NCI-H774 (cell line): ENCODE measurements around the gene LAMB4.

Experiments used
- DNase-seq: peaks from one replicate; lab custom pipeline; 2025; lab: John Stamatoyannopoulos, UW

The LAMB4 gene

GRCh38 chr7:108079648-108080591 lies 50.2 kb downstream of the LAMB4 start:
- DNase-seq: no peak

GRCh38 chr7:108079276-108079647 lies 50.9 kb downstream of the LAMB4 start:
- no peak for DNase-seq

GRCh38 chr7:108078691-108079090 lies 51.5 kb downstream of the LAMB4 start:
- no peak for DNase-seq

- DNase-seq: no peak
Measured at GRCh38 chr7:108078211-108078673, 51.9 kb downstream of the LAMB4 start.

- no peak for DNase-seq
Measured at GRCh38 chr7:108077709-108078108, 52.5 kb downstream of the LAMB4 start.

DNA sequence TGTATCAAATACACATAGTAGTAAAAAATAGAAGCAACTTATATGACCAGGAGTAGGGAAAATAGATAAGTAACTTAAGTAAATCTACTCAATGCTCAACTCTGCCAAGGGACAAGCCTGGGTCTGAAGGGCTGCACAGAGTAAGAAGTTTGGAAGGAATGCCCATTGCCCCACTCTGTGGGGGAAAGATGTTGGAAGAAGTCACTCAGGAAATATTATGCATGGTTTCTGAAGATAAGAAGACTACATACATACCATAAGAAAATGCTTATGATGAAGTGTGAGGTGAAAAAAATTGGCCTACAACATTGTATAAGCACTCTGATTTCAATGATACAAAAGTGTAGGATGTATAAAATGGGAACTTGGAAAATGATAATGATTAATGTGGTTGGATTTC lies 54.0 kb downstream of the LAMB4 start:
- DNase-seq: no peak

- DNase-seq: no peak
Measured at GRCh38 chr7:108073305-108074070, 56.7 kb downstream of the LAMB4 start.

DNA sequence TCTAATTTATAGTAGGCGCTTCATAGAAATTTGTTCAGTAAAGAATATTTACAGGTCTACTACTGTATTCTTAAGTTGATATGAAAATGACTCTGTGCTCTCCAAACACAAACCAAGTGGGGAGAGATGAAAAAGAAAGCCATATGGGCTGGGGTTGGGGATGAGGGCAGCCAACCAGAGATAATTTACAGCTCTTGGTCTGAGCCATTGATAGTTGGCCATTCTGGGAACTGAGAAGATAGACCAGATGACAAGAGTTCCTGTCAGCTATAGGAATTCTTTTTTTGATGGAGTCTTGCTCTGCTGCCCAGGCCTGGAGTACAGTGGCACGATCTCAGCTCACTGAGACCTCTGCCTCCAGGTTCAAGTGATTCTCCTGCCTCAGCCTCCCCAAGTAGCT lies 57.4 kb downstream of the LAMB4 start:
- no peak for DNase-seq

DNA sequence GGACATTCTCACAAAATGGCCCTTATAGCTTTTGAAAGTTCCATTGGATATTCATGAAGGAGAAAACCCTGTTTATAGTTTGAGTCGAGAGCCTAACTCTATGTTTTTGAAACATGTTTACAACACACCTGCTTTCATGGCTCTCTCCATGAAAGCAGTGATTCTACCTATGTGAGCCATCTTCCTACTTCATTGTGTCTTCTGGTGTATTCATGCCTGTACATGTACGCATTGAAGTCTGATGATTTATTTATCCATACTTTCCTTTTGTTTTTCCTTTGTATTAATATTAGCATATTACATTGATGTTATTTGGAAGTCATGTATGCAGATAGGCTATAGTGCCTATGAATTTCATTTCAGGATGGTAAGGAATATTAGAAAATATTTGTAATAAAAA lies 58.0 kb downstream of the LAMB4 start:
- DNase-seq: no peak

DNA sequence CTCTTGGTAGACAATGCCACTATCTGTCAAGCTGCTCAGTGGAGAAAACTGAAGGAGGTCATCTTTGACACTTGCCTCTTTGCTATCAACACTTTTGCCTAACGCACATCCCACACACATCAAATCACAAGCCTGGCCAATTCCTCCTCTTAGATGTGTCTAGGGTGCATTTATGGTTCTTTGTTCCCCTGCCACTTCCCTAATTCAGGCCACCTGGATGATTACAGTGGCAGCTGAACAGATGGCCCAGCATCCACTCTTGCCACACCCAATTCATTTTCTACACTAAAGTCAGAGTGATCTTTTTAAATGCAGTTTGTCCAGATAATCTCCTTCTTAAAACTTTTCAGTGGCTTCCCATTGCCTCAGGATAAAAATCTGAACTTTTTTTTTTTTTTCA lies 58.6 kb downstream of the LAMB4 start:
- peak; percentile 24 for DNase-seq

DNA sequence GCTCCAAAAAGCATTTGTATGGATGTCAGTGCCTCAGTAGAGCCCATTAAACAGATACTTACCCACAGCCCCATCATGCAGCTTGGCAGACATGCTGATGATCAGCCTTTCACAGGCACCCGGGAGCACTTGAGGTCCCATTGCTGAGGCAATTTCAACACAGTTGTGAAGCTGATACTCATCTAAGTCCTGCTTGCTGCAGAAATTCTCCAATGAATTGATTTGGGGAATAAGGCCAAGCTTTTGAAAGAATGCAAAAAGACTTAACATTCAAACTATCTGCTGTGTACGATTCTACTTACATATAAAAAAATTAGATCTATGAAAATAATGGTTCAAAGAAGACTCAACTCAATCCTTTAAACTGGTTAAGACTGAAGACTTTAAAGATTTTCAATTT lies 60.5 kb downstream of the LAMB4 start:
- no peak for DNase-seq

GRCh38 chr7:108067844-108068243 lies 62.3 kb downstream of the LAMB4 start:
- peak; percentile 26 for DNase-seq

DNA sequence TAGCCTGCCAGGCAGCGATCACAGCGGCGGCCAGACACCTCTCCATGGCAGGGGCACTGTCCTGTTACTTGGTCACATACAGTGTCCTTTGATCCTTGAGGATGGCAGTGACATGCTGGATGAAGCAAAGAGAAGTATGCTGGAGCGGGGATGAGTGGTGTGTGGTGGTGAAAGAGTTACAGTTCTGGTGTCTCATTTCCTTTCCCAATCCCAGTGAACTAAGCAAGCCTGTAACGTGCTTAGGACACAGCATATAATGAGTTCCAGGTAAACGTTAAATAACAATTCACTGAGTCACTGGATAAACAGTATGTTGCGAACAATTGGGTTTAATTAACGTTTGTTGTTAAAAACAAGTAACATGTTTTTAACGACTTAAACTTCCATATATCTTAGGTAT lies 63.7 kb downstream of the LAMB4 start:
- DNase-seq: no peak

- no peak for DNase-seq
Measured at GRCh38 chr7:108063520-108063933, 66.6 kb downstream of the LAMB4 start.

DNA sequence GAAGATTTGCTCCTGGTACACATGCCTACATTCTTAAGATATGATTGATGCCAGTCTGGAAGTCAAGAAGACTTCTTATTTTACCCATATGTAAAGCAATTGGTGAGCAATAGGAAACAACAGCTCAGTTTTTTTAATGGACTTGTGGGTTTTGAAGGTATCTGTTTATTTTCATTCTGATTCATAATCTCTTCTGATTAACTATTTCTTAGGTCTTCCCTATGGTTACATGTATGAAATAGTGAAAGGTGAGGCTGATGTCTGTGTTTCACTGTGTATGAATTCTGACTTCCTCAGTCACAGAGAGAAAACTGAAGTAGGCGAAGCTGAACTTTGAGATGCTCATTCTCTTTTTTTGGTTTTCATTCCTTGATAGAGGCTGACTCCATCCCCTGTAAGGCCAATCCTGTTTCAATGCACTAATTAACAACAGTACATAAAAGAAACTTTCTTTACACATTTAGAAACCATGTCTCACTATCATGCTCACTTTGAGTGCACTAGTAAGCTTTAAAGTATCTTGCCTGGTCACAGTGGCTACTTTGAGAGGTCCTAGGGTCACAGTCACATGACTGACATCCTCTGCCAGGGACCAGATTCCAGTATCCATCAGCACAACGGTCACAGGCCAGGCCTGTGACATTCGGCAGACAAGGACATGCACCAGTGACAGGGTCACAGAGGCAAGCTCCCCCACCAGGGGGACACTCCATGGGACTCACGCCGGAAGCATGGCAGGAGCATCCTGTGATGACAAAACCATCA lies 67.7 kb downstream of the LAMB4 start:
- DNase-seq: no peak

GRCh38 chr7:108059526-108059925 lies 70.6 kb downstream of the LAMB4 start:
- DNase-seq: no peak

- DNase-seq: no peak
Measured at GRCh38 chr7:108057951-108058481, 72.1 kb downstream of the LAMB4 start.

GRCh38 chr7:108055611-108056021 lies 74.5 kb downstream of the LAMB4 start:
- DNase-seq: no peak

DNA sequence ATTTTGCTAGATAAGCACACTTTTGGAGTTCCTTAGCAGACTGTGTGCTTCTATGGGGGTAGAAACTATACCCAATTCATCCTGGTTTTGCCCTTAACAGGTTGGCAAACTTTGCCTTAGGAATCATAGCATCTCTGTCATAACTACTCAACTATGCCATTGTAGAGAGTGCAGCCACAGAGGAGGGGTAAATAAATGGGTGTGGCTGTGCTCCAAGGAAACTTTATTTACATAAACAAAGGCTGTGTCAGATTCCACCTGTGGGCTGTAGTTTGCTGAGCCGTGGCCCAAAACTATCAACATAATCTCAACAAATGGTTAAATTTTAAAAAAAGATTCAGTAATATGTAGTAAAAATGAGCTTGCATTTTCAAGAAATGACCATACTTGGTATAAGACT lies 75.6 kb downstream of the LAMB4 start:
- DNase-seq: no peak

DNA sequence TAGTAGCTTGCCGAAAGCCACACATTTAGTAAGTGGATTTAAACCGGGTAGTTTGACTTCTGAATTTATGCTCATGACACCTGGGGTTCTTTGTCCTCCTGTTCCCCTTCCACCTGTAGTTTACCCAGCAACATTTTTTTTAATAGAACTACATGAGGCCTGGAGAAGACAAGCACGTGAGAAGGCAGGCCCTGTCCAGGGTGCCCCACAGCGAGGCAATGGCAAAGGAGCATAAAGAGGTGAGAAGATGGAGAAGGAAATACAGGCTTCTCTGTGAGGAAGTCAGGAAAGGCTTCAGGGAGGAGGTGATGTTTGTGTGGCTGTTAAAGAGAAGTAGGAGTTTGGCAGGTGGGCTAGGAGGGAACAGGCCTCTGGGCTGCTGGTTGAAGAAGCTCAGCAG lies 76.9 kb downstream of the LAMB4 start:
- DNase-seq: no peak

DNA sequence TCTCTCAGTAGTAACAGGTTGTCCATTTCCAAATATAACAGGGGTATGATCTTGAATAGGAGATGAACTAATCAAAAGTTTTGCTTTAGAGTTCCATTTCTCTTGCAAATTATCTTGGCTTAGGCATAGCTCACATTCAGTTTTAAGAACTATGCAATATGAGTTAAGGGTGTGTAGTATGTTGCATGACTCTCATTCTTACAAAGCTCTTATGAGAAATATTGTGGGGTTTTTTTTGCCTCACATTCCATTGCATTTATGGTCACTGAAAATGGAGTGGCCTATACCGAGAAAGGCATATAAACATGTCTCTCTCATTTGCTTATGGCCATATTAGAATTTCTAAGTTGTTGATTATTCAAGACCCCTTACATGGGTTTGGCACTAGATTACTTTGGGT lies 78.7 kb downstream of the LAMB4 start:
- no peak for DNase-seq

GRCh38 chr7:108049962-108050361 lies 80.2 kb downstream of the LAMB4 start:
- DNase-seq: no peak
